Myometrial cell (primary cell): ENCODE data around the gene HPGD. TPM values are rescaled to one million over a fixed set of nuclear protein-coding genes. Genes with fewer than 3 reads are reported as not detected.

ENCODE experiments used
- total RNA-seq: library from RNA; depleted of rRNA; stranded (reverse); fragments of >200 nt; gene quantifications from 2 replicates; pipeline ENCODE4 v1.2.3, GENCODE V29; 2015

HPGD gene
- not detected in 2 replicates for total RNA-seq

DNA sequence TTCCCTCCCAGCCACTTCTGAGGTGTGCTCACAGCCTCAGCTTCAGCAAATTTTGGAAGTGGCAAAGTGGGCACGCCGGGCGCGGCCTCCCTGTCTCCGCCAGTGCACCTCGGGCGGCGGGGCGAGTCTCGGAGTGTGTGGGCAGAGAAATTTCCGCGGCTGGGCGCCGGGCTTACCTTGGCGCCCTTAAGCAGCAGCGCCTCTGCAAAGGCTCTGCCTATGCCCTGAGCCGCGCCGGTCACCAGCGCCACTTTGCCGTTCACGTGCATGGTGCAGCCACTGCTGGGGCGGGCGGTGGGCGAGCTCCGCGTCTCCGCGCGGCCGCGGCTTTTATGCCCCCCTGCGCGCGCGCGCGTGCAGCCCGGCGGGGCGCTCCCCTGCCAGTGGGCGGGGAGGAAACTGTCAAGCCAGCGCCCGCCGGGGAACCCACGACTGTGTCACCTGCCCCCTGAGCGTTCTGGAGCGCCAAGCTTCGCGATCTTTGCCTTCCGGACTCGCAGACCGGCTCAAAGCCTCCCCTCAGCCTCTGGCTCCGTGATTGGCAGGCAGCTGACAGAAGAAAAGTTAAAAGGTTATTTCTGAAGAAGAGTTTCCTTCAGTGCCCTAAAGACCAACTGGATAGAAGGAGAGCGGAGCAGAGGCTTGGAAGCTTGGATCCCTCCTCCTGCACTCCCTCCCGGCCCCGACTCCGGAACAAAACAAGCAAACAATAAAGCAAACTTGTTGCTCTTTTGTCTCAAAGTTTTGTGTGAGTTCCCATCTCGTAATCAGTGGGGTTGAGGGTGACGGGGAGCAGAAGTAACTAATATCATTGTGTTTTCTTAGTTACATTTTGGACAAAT, at the start of gene HPGD:
Gene HPGD (minus strand): TSS at position 306 of the 842 bp plus-strand sequence. CDS start 37 bp downstream, at position 269.

Other genes starting within 250 kb of the HPGD start
- 29.6 and 31.7 TPM in 2 replicates for gene FBXO8, start 238.8 kb downstream of the HPGD start, total RNA-seq
- gene CEP44, start 238.6 kb downstream of the HPGD start, total RNA-seq, result 10.8 and 14.1 TPM in 2 replicates